HepG2 (cell line): Measurements from ENCODE around the gene RBM28. TPM values are rescaled to one million over a fixed set of nuclear protein-coding genes. Genes with fewer than 3 reads are reported as not detected.

ENCODE experiments used
- ARID5B ChIP-seq: IDR thresholded peaks from 2 replicates; pipeline ENCODE4 v1.4.0; 2020; ENCODE audit warnings: mild to moderate bottlenecking, missing genetic modification reagents
- EHMT2 ChIP-seq: fragments of 200-600 bp; sonication (generic); IDR thresholded peaks from 2 replicates; pipeline ENCODE4 v1.7.0; 2017; ENCODE audit warnings: antibody characterized with exemption, low read depth, low read length, borderline replicate concordance
- LBX2 ChIP-seq: sonication (generic); formaldehyde crosslinking; IDR thresholded peaks from 2 replicates; pipeline ENCODE4 v1.5.0; 2020; ENCODE audit warnings: missing genetic modification reagents, mild to moderate bottlenecking, borderline replicate concordance
- MED1 ChIP-seq: sonication (generic); formaldehyde crosslinking; IDR thresholded peaks from 2 replicates; pipeline ENCODE4 v1.4.0; 2020; ENCODE audit warnings: missing genetic modification reagents
- NR2F1 ChIP-seq, 2 experiments: fragments of 450-650 bp in 1 of 2; formaldehyde crosslinking in 1 of 2; IDR thresholded peaks; 2 replicates each; pipeline versions ENCODE4 v1.5.0 to v1.6.1; 2016 to 2020; ENCODE audit warnings: mild to moderate bottlenecking in 1 of 2, missing compliant biosample characterization in 1 of 2, missing genetic modification reagents in 1 of 2, moderate library complexity in 1 of 2
- PATZ1 ChIP-seq: sonication (generic); formaldehyde crosslinking; IDR thresholded peaks from 2 replicates; pipeline ENCODE4 v1.4.0; 2020; ENCODE audit warnings: missing genetic modification reagents
- RFX5 ChIP-seq: IDR thresholded peaks from 2 replicates; pipeline ENCODE4 v1.6.1; 2011; ENCODE audit warnings: low read depth, low read length, improper control_type of control experiment
- ZNF510 ChIP-seq: sonication (generic); formaldehyde crosslinking; IDR thresholded peaks from 2 replicates; pipeline ENCODE4 v1.4.0; 2020; ENCODE audit warnings: low read depth, mild to moderate bottlenecking, missing genetic modification reagents
- ZNF709 ChIP-seq: sonication (generic); formaldehyde crosslinking; IDR thresholded peaks from 2 replicates; pipeline ENCODE4 v1.5.0; 2020; ENCODE audit warnings: mild to moderate bottlenecking, missing genetic modification reagents
- polyA plus RNA-seq, 8 experiments: library from polyadenylated mRNA; depleted of rRNA in 3 of 8; stranded (reverse) in 7 of 8; unstranded in 1 of 8; fragments of >200 nt; fragmentation: Illumina TruSeq in 4 of 8; extraction: Trizol in 4 of 8; gene quantifications; 2 replicates each; pipeline versions ENCODE4 v1.2.1 to v1.2.3, GENCODE V29; 2011 to 2016; ENCODE audit warnings: low read depth in 4 of 8, missing spikeins in 1 of 8, mixed read lengths in 1 of 8; ENCODE audit not compliant: insufficient read depth in 1 of 8
- total RNA-seq, 5 experiments: library from RNA; depleted of rRNA; stranded (reverse); fragments of >200 nt; fragmentation: Illumina TruSeq; extraction: Trizol; gene quantifications; 2 replicates each; pipeline ENCODE4 v1.2.3, GENCODE V29; 2016; ENCODE audit warnings: low read depth in 1 of 5
- TF ChIP-seq, protein P1 (sequence below): sonication (generic); formaldehyde crosslinking; IDR thresholded peaks from 2 replicates; pipeline ENCODE4 v1.9.0; 2021; ENCODE audit warnings: missing genetic modification reagents, mild to moderate bottlenecking, borderline replicate concordance
- TF ChIP-seq, protein P2 (sequence below): sonication (generic); formaldehyde crosslinking; IDR thresholded peaks from 2 replicates; pipeline ENCODE4 v1.4.0; 2020; ENCODE audit warnings: missing genetic modification reagents, borderline replicate concordance

The RBM28 gene
- total and polyA plus RNA-seq, 2 of the 13 experiments (the other 11 are each of a cell fraction or from before 2014, with no cell fraction given): 20.5 to 49.0 TPM

- TF ChIP-seq NR2F1 (CRISPR knock-in tag; IDR thresholded peaks at IDR 0.05): 0 out of 4 replicates have a peak, but pooled peaks of 1 of the 2 experiments have one; percentile 10
- TF ChIP-seq ARID5B: peak; percentile 20; the same call in 1 of the 2 replicates
- TF ChIP-seq, protein P1, sequence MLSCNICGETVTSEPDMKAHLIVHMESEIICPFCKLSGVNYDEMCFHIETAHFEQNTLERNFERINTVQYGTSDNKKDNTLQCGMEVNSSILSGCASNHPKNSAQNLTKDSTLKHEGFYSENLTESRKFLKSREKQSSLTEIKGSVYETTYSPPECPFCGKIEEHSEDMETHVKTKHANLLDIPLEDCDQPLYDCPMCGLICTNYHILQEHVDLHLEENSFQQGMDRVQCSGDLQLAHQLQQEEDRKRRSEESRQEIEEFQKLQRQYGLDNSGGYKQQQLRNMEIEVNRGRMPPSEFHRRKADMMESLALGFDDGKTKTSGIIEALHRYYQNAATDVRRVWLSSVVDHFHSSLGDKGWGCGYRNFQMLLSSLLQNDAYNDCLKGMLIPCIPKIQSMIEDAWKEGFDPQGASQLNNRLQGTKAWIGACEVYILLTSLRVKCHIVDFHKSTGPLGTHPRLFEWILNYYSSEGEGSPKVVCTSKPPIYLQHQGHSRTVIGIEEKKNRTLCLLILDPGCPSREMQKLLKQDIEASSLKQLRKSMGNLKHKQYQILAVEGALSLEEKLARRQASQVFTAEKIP (CRISPR knock-in tag): no peak
- TF ChIP-seq EHMT2: no peak
- TF ChIP-seq PATZ1 (CRISPR knock-in tag): peak; percentile 13; the same call in 1 of the 2 replicates
- TF ChIP-seq, protein P2, sequence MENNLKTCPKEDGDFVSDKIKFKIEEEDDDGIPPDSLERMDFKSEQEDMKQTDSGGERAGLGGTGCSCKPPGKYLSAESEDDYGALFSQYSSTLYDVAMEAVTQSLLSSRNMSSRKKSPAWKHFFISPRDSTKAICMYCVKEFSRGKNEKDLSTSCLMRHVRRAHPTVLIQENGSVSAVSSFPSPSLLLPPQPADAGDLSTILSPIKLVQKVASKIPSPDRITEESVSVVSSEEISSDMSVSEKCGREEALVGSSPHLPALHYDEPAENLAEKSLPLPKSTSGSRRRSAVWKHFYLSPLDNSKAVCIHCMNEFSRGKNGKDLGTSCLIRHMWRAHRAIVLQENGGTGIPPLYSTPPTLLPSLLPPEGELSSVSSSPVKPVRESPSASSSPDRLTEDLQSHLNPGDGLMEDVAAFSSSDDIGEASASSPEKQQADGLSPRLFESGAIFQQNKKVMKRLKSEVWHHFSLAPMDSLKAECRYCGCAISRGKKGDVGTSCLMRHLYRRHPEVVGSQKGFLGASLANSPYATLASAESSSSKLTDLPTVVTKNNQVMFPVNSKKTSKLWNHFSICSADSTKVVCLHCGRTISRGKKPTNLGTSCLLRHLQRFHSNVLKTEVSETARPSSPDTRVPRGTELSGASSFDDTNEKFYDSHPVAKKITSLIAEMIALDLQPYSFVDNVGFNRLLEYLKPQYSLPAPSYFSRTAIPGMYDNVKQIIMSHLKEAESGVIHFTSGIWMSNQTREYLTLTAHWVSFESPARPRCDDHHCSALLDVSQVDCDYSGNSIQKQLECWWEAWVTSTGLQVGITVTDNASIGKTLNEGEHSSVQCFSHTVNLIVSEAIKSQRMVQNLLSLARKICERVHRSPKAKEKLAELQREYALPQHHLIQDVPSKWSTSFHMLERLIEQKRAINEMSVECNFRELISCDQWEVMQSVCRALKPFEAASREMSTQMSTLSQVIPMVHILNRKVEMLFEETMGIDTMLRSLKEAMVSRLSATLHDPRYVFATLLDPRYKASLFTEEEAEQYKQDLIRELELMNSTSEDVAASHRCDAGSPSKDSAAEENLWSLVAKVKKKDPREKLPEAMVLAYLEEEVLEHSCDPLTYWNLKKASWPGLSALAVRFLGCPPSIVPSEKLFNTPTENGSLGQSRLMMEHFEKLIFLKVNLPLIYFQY (CRISPR knock-in tag): peak; percentile 72; the same call in 1 of the 2 replicates
- TF ChIP-seq RFX5: no peak
- 0 out of 2 replicates have a peak, but pooled peaks have one; percentile 65 for TF ChIP-seq ZNF709
- TF ChIP-seq MED1: peak; percentile 31; the same call in 1 of the 2 replicates
- TF ChIP-seq LBX2 (CRISPR knock-in tag): no peak
- no peak for TF ChIP-seq ZNF510
Observed at GRCh38 chr7:128274884-128275603, 68.7 kb downstream of the RBM28 start (continued).
